Measurements from ENCODE around the gene LYPD5.

GRCh38 chr19:43790587-43790986 lies 11.7 kb downstream of the LYPD5 start:
- TF ChIP-seq CTCF (IDR thresholded peaks at IDR 0.05; ENCODE audit: insufficient read depth, low read depth, low read length) (no peak), EZH2 (IDR thresholded peaks at IDR 0.05; ENCODE audit: insufficient read depth, low read length) (no peak)

Data from astrocyte (in vitro differentiated cells and primary cell).